HG02678 (cell line): ENCODE results near the gene FBXO2.

Source experiments
- ATAC-seq: cut with Tn5 transposase; IDR thresholded peaks from one replicate; pipeline ENCODE4 v1.9.1; 2021; ENCODE audit warnings: mild to moderate bottlenecking, moderate library complexity; ENCODE audit not compliant: unreplicated experiment

The FBXO2 gene

GRCh38 chr1:11599891-11600576 lies 54.2 kb downstream of the FBXO2 start:
- ATAC-seq: no peak

- ATAC-seq: no peak
These were observed 55.8 kb downstream of the FBXO2 start for GRCh38 chr1:11598461-11598860.
